SK-N-SH (cell line): ENCODE results near the gene SKI. TPM values are rescaled to one million over a fixed set of nuclear protein-coding genes. Genes with fewer than 3 reads are reported as not detected.

ENCODE experiments used
- CTCF ChIA-PET: fragments of 300-600, 350-600 bp; formaldehyde crosslinking; extraction: SDS; loops from one replicate; lab custom pipeline; 2021; lab: Yijun Ruan, JAX
- POLR2A ChIA-PET: fragments of 350-600 bp; sonication (Branson Sonifier 250); formaldehyde crosslinking; extraction: SDS; loops from one replicate; lab custom pipeline; 2020; ENCODE audit warnings: antibody characterized with exemption, inconsistent platforms; lab: Yijun Ruan, JAX
- DNase-seq: peaks from one replicate; pipeline ENCODE4 v3.0.0; 2012
- H2AFZ ChIP-seq: fragments of 200-600 bp; sonication (generic); 2 replicates; pipeline ENCODE4 v1.8.1; 2016; ENCODE audit warnings: antibody characterized with exemption, mild to moderate bottlenecking, low read depth
- H3F3A ChIP-seq: fragments of 200-600 bp; sonication (generic); replicated peaks from 2 replicates; pipeline ENCODE3; 2016; ENCODE audit warnings: antibody characterized with exemption, mild to moderate bottlenecking; ENCODE audit not compliant: insufficient read depth
- H3K27ac ChIP-seq, 2 experiments: fragments of 200-500 bp in 1 of 2; fragments of 200-600 bp in 1 of 2; sonication (Bioruptor generic) in 1 of 2; sonication (generic), shearing (Covaris generic) in 1 of 2; 2 replicates each; pipeline versions ENCODE4 v1.5.1 to v1.6.1; 2014 to 2016; ENCODE audit warnings: low read depth in 2 of 2, inconsistent platforms in 1 of 2, low read length in 1 of 2, mild to moderate bottlenecking in 1 of 2, mixed read lengths in 1 of 2
- H3K27me3 ChIP-seq: fragments of 200-600 bp; sonication (generic), shearing (Covaris generic); 2 replicates; pipeline ENCODE4 v1.6.1; 2016; ENCODE audit warnings: mixed run types; ENCODE audit not compliant: insufficient read depth
- H3K36me3 ChIP-seq, 2 experiments: fragments of 200-500 bp in 1 of 2; fragments of 200-600 bp in 1 of 2; sonication (Bioruptor generic) in 1 of 2; sonication (generic) in 1 of 2; replicated peaks in 1 of 2; 2 replicates each; pipeline versions ENCODE3 to v1.5.1; 2014 to 2016; ENCODE audit warnings: low read length in 1 of 2, mild to moderate bottlenecking in 1 of 2; ENCODE audit not compliant: insufficient read depth in 2 of 2, control insufficient read depth in 1 of 2
- H3K4me1 ChIP-seq, 2 experiments: fragments of 200-500 bp in 1 of 2; fragments of 200-600 bp in 1 of 2; sonication (Bioruptor generic) in 1 of 2; sonication (generic), shearing (Covaris generic) in 1 of 2; 2 replicates each; pipeline versions ENCODE4 v1.5.1 to v1.6.1; 2014 to 2016; ENCODE audit warnings: low read depth in 1 of 2, low read length in 1 of 2, mixed run types in 1 of 2; ENCODE audit not compliant: insufficient read depth in 2 of 2, control insufficient read depth in 1 of 2
- H3K4me2 ChIP-seq: fragments of 200-600 bp; sonication (generic), shearing (Covaris generic); 2 replicates; pipeline ENCODE4 v1.6.1; 2017; ENCODE audit warnings: mixed run types
- H3K4me3 ChIP-seq, 2 experiments: fragments of 200-500 bp in 1 of 2; fragments of 200-600 bp in 1 of 2; sonication (Bioruptor generic) in 1 of 2; sonication (generic), shearing (Covaris generic) in 1 of 2; 2 replicates each; pipeline versions ENCODE4 v1.5.1 to v1.8.1; 2014 to 2016; ENCODE audit warnings: low read depth in 2 of 2, inconsistent platforms in 1 of 2, low read length in 1 of 2, mild to moderate bottlenecking in 1 of 2, mixed read lengths in 1 of 2, moderate library complexity in 1 of 2
- H3K79me2 ChIP-seq: fragments of 200-600 bp; sonication (generic); 2 replicates; pipeline ENCODE4 v1.8.1; 2017; ENCODE audit warnings: mild to moderate bottlenecking; ENCODE audit not compliant: insufficient read depth
- H3K9ac ChIP-seq: fragments of 200-600 bp; sonication (generic); 2 replicates; pipeline ENCODE4 v1.6.1; 2017; ENCODE audit warnings: mixed run types
- H3K9me2 ChIP-seq: fragments of 200-600 bp; sonication (generic); 2 replicates; pipeline ENCODE4 v1.6.1; 2017; ENCODE audit warnings: mixed run types
- H3K9me3 ChIP-seq: fragments of 200-600 bp; sonication (generic); 2 replicates; pipeline ENCODE4 v1.6.1; 2017; ENCODE audit warnings: mixed run types, mild to moderate bottlenecking, moderate library complexity
- H4K20me1 ChIP-seq: fragments of 200-600 bp; sonication (generic); 2 replicates; pipeline ENCODE4 v1.6.1; 2017; ENCODE audit warnings: mild to moderate bottlenecking, mixed run types; ENCODE audit not compliant: insufficient read depth
- CHD2 ChIP-seq: fragments of 150-350 bp; IDR thresholded peaks from 2 replicates; pipeline ENCODE4 v1.6.1; 2018; ENCODE audit warnings: low read length; ENCODE audit not compliant: partially characterized antibody
- ELF1 ChIP-seq: IDR thresholded peaks from 2 replicates; pipeline ENCODE4 v1.4.0; 2012
- EZH2phosphoT487 ChIP-seq: fragments of 200-600 bp; sonication (generic); IDR thresholded peaks from 2 replicates; pipeline ENCODE4 v1.6.1; 2017; ENCODE audit warnings: low read depth, mixed run types, mild to moderate bottlenecking, antibody characterized with exemption, moderate library complexity, borderline replicate concordance
- FOSL2 ChIP-seq: IDR thresholded peaks from 2 replicates; pipeline ENCODE4 v1.4.0; 2012; ENCODE audit warnings: low read depth, mild to moderate bottlenecking, moderate library complexity, borderline replicate concordance
- GABPA ChIP-seq: IDR thresholded peaks from 2 replicates; pipeline ENCODE4 v1.4.0; 2012; ENCODE audit warnings: low read depth, mild to moderate bottlenecking
- MXI1 ChIP-seq: IDR thresholded peaks from 2 replicates; pipeline ENCODE4 v1.6.1; 2012; ENCODE audit warnings: mild to moderate bottlenecking, low read depth, low read length, improper control_type of control experiment
- NFIC ChIP-seq: IDR thresholded peaks from 2 replicates; pipeline ENCODE4 v1.4.0; 2012; ENCODE audit warnings: borderline replicate concordance
- RFX5 ChIP-seq: IDR thresholded peaks from 2 replicates; pipeline ENCODE4 v1.6.1; 2012; ENCODE audit warnings: mild to moderate bottlenecking, improper control_type of control experiment, low read length
- RXRA ChIP-seq: IDR thresholded peaks from 2 replicates; pipeline ENCODE4 v1.4.0; 2012; ENCODE audit warnings: low read depth, mild to moderate bottlenecking, borderline replicate concordance
- SIN3A ChIP-seq: IDR thresholded peaks from 2 replicates; pipeline ENCODE4 v1.6.1; 2012; ENCODE audit warnings: low read depth, mild to moderate bottlenecking, low read length, moderate library complexity, borderline replicate concordance
- SMC3 ChIP-seq: IDR thresholded peaks from 2 replicates; pipeline ENCODE4 v1.6.1; 2012; ENCODE audit warnings: low read depth, low read length, improper control_type of control experiment
- TAF1 ChIP-seq: IDR thresholded peaks from 2 replicates; pipeline ENCODE4 v1.6.1; 2012; ENCODE audit warnings: low read depth, mild to moderate bottlenecking, low read length, moderate library complexity, borderline replicate concordance
- TEAD4 ChIP-seq: IDR thresholded peaks from 2 replicates; pipeline ENCODE4 v1.4.0; 2012; ENCODE audit warnings: mild to moderate bottlenecking, borderline replicate concordance; ENCODE audit not compliant: insufficient read depth
- WGBS: methylation state at CpG from one replicate; pipeline ENCODE4 v1.1.6; 2017; ENCODE audit warnings: low lambda C conversion rate; 5-methylcytosine and 5-hydroxymethylcytosine counted together
- polyA plus RNA-seq, 3 experiments: library from polyadenylated mRNA; depleted of rRNA; stranded (reverse); fragments of >200 nt; gene quantifications; 2 replicates each; pipeline ENCODE4 v1.2.3, GENCODE V29; 2012
- TF ChIP-seq, protein P1 (sequence below): IDR thresholded peaks from 2 replicates; pipeline ENCODE4 v1.4.0; 2012; ENCODE audit warnings: low read depth
- TF ChIP-seq, protein P2 (sequence below): fragments of 150-350 bp; IDR thresholded peaks from 2 replicates; pipeline ENCODE4 v1.6.1; 2016; ENCODE audit warnings: mild to moderate bottlenecking, low read depth, low read length
- TF ChIP-seq, protein P3 (sequence below): IDR thresholded peaks from 2 replicates; pipeline ENCODE4 v1.6.1; 2012; ENCODE audit warnings: mild to moderate bottlenecking, low read depth, low read length, moderate library complexity

The SKI gene
- polyA plus RNA-seq, 1 of the 3 experiments (the other 2 are of a cell fraction) = 7.2 TPM

DNA sequence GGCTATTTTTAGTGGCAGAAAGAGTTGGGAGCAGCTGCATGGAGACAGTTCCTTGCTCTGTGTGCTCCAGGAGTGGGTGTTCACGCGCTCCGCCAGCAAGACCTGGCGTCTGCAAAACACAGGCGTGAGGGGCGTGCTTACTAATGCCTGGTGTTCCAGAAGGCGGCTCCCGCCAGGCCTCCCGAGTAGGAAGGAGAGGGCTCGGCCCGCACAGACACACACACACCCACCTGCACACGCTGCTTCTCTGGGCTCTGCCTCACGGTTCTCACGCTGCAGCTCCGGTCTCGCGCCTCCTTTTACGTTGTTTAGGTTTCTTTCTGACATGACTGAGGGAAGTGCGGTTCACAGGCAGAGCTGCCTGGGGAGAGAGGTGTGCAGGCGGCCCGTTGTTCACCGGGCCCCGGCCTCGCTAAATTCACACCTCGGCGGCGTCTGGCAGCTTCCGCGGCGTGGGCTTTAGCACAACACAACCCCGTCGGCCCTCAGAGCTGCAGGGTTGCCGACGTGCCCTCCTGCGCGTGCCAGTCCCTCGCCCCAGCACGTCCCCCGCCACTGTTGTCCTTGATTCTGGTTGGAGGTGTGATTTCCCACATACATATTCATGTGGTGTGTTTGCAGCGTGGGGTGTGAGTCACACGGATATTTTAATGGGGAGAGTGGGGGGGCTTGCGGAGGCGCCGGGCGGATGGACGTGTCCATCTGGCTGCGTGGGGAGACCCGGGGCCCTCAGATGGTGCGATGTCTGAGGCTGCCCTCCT is 77.0 kb downstream of the SKI start:
- TF ChIP-seq SMC3 (no peak), NFIC (no peak), TAF1 (no peak), EZH2phosphoT487 (no peak), RFX5 (no peak), FOSL2 (no peak), CHD2 (no peak), GABPA (no peak), TEAD4 (no peak), ELF1 (no peak), MXI1 (no peak), RXRA (no peak), SIN3A (no peak)
- TF ChIP-seq, protein P1, sequence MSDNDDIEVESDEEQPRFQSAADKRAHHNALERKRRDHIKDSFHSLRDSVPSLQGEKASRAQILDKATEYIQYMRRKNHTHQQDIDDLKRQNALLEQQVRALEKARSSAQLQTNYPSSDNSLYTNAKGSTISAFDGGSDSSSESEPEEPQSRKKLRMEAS = no peak
- TF ChIP-seq, protein P2, sequence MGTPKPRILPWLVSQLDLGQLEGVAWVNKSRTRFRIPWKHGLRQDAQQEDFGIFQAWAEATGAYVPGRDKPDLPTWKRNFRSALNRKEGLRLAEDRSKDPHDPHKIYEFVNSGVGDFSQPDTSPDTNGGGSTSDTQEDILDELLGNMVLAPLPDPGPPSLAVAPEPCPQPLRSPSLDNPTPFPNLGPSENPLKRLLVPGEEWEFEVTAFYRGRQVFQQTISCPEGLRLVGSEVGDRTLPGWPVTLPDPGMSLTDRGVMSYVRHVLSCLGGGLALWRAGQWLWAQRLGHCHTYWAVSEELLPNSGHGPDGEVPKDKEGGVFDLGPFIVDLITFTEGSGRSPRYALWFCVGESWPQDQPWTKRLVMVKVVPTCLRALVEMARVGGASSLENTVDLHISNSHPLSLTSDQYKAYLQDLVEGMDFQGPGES = no peak
- TF ChIP-seq, protein P3, sequence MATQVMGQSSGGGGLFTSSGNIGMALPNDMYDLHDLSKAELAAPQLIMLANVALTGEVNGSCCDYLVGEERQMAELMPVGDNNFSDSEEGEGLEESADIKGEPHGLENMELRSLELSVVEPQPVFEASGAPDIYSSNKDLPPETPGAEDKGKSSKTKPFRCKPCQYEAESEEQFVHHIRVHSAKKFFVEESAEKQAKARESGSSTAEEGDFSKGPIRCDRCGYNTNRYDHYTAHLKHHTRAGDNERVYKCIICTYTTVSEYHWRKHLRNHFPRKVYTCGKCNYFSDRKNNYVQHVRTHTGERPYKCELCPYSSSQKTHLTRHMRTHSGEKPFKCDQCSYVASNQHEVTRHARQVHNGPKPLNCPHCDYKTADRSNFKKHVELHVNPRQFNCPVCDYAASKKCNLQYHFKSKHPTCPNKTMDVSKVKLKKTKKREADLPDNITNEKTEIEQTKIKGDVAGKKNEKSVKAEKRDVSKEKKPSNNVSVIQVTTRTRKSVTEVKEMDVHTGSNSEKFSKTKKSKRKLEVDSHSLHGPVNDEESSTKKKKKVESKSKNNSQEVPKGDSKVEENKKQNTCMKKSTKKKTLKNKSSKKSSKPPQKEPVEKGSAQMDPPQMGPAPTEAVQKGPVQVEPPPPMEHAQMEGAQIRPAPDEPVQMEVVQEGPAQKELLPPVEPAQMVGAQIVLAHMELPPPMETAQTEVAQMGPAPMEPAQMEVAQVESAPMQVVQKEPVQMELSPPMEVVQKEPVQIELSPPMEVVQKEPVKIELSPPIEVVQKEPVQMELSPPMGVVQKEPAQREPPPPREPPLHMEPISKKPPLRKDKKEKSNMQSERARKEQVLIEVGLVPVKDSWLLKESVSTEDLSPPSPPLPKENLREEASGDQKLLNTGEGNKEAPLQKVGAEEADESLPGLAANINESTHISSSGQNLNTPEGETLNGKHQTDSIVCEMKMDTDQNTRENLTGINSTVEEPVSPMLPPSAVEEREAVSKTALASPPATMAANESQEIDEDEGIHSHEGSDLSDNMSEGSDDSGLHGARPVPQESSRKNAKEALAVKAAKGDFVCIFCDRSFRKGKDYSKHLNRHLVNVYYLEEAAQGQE = no peak
- H3K4me2 ChIP-seq = no peak overlapping the region
- H3K4me3 ChIP-seq = no peak overlapping the region
- H3K9me3 ChIP-seq = no peaks in the 10 kb centered on the region
- no peak overlapping the region for H3K9ac ChIP-seq
- H3K27ac ChIP-seq = no peak overlapping the region; a peak in 1 of 4 replicates
- no peak overlapping the region for H2AFZ ChIP-seq
- H3K9me2 ChIP-seq = no peaks in the 10 kb centered on the region
- peaks cover 0 to 24% of the 10 kb centered on the region in 2 experiments; a peak in 1 of 4 replicates for H3K4me1 ChIP-seq
- H3K36me3 ChIP-seq = peaks cover 3 to 59% of the 10 kb centered on the region in 2 experiments
- H3F3A ChIP-seq = peaks cover 4% of the 10 kb centered on the region
- H3K79me2 ChIP-seq = peaks cover 25% of the 10 kb centered on the region; the same call in 1 of the 2 replicates
- 97% methylated on average over 42 of the region's 49 CpGs for WGBS
- peaks cover 30% of the 10 kb centered on the region for H4K20me1 ChIP-seq
- H3K27me3 ChIP-seq = no peaks in the 10 kb centered on the region
- ChIA-PET POLR2A (no interaction called here), CTCF (interaction anchor here (1.2 kb wide), 1 partner anchor 75 kb away, joined by 3 read pairs; no protein-coding TSS in a partner anchor)
- no peak for DNase-seq
